ENCODE measurements around the gene TCHP.
"Not testable (repeated sequence)": the region's sequence is repeated elsewhere in the genome, so short reads cannot be mapped to it uniquely, and the experiment has no call there.

Gene TCHP

DNA sequence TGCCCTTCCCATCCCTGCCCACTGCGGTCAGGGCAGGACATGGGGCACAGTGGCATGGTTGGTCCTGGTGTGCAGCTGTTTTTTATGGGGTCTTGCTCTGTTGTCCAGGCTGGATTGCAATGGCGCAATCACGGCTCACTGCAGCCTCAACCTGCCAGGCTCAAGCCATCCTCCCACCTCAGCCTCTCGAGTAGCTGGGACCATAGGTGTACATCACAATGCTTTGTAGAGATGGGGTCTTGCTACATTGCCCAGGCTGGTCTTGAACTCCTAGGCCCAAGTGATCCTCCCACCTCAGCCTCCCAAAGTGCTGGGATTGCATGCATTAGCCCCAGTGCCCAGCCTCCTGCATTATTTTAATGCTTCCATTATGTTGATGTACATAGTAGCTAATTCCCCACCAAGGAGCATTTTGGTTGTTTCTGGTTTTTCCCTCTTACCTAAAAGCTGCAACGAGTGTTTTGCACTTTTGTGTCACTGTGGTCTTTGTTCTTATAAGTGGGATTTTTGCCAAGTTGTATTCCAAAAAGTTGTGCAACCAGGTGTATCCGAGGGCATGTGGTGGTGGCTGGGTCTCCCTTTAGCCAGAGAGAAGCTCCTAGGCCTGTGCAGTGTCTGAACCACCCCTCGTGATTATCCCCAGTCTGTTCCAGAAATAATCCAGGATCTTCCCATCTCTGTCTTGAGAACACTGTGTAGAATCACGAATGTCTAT lies 10.3 kb downstream of the TCHP start:
- no peak for DNase-seq (ENCODE audit: low spot score)

DNA sequence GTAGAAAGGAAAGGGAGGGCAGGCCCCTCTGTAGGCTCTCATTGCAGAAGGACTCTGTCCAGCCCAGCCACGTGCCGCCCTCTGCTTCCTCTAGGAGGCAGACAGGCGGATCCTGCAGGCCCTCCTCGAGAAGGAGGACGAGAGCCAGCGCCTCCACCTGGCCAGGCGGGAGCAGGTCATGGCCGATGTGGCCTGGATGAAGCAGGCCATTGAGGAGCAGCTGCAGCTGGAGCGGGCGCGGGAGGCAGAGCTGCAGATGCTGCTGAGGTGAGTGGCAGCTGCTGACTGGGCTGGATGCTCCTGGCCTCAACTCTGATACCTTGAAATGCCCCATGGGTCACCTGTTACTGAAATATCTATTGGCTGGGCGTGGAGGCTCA lies 10.9 kb downstream of the TCHP start:
- DNase-seq (ENCODE audit: low spot score): no peak

DNA sequence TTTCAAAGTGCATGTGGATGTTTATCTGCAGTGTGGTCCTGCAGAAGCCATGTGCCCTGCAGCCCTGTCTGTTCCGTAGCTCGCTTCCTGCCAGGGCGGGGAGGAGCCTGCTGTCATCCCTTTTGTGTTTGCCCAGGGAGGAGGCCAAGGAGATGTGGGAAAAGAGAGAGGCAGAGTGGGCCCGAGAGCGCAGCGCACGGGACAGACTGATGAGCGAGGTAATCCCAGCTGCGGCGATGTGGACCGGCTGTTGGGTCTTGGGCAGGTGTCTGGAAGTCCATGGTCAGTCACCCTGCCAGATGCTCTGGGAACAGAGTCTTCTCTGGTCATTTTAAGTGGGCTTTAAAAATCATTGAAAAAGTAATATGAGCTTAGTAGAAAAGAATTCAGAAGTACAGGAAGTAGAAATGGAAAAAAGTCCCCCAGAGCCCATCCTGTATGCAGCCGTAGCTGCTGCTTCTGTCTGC lies 12.8 kb downstream of the TCHP start:
- DNase-seq (ENCODE audit: low spot score): no peak

DNA sequence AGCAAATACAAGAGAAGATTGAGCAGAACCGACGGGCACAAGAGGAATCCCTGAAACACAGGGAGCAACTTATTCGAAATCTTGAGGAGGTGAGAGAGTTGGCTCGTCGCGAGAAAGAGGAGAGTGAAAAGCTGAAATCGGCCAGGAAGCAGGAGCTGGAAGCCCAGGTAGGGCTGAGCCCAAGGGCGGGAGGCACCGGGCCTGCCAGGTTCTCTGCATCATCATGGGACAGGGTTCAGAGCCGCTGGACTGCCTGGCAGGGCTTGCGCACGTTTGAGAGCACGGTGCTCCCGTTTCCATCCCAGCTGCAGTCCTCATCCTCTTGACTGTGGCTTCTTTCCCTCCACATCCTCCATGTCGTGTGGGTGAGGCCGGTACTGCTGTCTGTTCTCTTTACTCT lies 14.4 kb downstream of the TCHP start:
- DNase-seq (ENCODE audit: low spot score): no peak

DNA sequence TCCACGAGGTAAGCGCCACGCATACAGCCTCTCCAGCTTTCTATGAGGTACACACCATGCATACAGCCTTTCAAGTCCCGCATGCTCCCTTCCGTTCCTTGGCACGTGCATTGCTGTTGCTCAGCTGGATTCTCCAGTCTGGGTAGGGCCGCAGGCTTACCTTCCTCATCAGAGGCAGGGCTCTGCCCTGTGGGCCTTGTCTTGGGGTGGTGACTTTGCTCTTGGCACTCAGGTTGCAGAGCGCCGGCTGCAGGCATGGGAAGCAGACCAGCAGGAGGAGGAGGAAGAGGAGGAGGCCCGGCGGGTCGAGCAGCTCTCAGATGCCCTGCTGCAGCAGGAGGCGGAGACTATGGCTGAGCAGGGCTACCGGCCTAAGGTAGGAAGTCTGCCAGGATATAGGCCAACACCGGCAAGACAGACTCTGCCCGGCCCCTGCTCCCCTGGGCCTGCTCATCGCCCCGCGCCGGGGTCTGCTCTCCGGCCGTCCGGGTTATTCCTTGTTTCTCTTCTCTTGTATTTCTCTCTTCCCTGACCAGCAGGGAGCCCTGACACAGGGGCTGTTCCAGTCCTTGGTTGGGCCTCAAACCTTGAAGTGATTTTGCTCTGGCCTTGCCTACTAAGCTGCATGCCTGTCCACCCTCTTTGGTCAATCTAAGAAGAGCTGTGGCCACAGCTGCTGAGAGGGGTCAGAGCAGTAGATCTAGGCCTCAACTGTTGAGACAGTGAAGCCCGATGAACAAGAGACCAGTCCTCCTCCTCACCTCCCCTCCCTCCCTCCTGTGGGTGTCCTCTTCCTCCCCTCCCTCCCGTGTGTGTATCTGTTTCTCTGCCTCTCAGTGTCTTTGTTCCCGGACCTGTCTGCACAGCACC lies 15.3 kb downstream of the TCHP start:
- no peak for DNase-seq (ENCODE audit: low spot score)

DNA sequence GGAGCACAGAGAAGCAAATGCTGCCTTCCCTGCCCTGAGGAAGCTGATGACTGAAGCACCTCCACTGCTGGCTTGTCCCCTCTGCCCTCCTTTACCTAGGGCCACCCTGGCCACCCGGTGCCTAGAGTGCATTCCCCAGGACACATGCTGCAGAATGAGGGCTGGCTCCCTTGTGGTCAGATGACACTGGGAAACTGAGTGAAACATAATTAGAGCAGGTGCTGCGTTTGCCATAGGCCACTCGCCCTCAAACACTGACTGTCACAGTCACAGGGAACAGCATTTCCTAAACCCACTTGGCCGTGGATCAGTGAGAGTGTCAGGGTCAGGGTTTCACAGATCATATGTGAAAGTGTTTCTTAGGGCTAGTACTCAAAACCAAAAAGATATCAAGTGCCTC lies 16.0 kb downstream of the TCHP start:
- DNase-seq (ENCODE audit: low spot score): no peak

DNA sequence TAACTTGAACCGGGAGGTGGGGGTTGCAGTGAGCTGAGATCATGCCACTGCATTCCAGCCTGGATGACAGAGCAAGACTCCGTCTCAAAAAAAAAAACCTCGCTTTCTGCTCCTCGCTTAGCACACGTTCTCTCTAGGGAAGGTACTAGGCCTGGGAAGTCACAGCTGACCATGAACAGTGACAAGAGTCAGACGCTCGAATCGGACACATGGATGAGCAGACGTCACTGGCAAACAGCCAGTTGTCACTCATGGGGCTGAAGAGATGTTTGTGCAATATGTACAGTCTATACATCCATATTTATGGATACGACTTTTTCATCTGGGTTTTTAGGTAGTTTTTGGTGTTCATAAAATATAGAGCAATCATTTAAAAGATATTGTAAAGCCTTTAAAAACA lies 19.4 kb downstream of the TCHP start:
- DNase-seq (ENCODE audit: low spot score): no peak

DNA sequence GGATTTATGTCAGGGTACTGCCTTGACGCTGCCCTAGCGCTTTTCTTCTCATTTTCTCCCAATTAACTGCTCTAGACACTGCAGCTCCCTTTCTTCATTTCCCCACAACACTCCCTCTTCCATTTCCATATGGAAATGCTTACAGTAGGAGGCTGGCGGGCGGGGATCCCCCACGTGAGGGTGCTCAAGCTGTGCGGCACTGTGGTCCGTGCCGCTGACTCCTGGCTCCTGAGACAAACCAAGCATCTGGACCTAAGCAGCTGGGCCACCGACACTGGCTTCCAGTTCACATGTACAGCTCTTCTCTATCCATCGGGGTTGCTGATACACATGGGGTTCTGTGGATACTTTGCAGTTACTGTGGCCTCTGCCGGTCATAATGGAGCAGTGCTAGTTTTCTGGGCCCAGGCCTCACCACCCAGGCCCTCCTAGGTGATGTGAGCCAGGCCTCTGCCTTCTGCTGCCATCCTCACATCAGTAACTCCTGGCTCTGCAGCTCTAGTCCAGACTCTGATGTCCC lies 20.2 kb downstream of the TCHP start:
- no peak for DNase-seq (ENCODE audit: low spot score)

DNA sequence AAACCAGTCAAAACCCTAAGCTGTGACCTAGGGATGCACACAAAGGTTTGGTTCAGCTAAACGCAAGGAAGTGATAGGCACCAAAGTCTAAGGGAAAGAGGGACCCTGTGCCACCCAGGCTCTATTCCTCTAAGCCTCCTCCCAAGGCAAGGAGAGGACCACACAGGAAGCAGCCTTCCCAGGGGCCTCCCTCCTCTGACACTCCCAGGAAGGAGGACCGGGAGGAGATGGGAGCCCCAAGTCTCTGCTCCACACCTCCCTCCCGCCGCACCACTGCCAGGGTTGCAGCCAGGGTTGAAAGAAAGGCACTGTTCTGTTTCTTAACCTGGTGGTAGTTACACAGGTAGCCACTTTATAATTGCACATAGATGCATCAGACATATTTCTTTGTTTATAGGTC lies 21.9 kb downstream of the TCHP start:
- no peak for DNase-seq (ENCODE audit: low spot score)

DNA sequence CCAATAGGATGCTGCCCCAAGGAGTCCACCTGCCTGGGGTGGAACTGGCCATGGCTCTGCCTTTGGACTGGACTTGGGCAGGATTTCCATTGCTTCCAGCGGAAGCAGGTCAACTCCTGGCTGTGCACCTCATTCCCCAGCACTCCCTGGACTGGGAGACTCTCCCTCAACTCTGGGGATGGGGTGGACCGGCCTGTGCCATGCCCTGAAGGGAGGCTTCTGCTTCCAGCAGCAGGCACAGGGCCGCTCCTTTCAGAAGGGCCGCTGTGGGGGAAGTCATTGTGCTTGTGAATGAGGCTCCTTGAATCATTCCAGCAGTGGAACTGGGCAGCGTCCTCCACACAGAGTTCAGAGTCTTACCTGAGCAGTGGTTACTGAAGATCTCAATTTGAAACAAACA lies 23.0 kb downstream of the TCHP start:
- no peak for DNase-seq (ENCODE audit: low spot score)

DNA sequence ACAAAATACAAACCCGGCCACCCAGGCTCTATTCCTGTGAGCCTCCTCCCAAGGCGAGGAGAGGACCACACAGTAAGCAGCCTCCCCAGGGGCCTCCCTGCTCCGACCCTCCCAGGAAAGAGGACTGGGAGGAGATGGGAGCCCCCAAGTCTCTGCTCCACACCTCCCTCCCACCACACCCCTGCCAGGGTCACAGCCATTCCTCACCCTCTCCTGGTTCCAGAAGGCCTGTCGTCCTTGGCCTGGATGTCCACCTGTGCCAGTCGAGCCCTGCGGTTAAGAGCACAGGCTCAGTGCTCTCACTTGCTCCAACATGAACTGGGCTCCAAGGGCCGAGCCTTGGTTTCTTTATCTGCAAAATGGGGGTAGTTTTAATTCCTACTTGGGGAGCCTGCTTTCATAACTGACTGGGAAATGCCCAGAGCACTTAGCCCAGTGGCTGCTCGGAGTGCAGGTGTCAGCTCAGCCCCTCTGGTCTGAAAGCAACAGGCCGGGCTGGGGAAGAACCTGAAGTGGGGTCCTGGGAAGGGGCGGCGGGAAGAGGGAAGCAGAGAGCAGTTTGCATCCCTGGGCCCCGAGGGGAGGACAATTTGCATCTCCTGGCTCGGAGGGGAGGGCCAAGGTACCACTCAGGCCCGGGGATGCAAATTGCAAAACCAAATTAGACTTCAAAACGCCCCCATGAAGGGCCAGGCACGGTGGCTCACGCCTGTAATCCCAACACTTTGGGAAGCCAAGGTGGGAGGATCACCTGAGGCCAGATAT lies 23.6 kb downstream of the TCHP start:
- no peak for DNase-seq (ENCODE audit: low spot score)

DNA sequence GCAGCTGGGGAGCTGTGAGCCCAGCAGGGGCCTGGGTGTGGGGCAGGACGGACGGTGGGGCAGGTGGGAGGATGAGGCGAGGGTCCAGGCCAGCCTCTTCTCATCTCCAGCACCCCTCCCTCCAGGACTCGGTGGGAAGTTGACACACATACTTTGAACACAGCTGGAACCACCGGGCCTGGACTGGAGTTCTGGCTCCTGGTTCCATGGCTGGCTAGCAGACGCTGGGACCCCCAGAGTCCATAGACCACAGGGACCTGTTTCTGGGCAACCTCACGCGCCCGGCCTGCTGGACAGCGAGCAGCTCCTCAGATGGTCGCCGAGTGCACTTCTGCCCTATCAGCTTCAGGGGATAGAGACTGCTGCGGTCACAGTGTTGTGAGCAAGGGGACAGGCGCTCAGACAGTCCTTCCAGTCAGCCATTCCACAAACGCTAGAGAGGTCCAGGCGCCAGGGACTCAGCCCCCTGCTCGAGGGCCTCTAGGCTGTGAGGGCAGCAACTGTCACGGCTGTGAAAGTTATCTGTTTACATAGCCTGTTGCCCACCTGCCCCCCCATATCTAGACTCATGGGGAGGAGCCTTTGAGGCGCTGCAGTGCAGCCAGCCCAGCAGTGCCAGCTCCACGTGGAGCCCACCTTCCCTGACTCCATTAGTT lies 25.2 kb downstream of the TCHP start:
- DNase-seq (ENCODE audit: low spot score): no peak

DNA sequence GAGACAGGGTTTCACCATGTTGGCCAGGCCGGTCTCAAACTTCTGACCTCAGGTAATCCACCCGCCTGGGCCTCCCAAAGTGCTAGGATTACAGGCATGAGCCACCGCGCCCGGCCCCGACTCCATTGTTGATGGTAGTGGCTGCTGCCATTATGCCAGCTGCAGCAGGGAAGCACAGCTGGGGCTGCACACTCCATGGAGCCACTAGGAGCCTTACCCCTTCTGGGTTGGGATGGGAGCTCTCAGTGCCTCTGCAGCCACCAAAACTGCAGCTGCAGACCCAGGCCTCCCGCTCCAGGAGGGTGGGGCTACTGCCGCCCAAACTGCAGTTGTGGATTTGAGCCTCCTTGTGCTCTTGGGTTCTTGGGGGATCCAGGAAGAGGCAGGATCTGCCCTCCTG lies 25.9 kb downstream of the TCHP start:
- DNase-seq (ENCODE audit: low spot score): no peak

DNA sequence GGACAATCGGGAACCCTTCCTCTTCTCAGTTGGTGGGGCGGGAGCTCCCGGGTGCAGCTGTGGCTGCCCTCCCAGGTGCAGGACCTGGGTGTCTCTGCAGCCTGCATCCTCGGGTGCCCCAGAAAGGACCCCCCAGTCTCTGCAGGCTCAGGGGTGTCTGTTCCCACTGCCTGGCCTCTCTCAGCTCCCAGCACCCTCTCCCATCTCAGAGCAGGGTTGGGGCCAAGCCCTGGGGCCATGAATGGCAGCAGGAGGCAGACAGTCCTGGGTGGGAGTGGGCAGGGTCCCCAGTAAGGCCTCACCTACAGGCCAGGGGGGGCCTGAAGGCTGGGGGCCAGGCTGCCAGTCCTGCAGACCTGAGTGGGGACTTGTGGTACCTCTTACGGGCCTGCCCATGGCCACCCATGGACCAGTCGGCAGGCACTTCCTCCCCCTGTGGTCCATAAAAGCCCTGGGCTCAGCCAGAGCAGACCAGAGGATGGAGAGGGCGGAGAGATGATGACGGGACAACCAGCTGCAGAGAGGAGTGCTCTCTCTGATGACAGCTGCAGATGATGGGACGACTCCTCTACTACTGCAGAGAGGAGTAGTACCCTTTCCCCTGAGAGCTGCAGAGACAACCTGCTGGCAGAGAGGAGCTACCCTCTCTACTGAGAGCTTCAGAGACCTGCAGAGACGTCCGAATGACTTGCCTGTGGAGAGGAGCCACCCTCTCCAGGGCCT lies 26.6 kb downstream of the TCHP start:
- DNase-seq (ENCODE audit: low spot score): no peak

DNA sequence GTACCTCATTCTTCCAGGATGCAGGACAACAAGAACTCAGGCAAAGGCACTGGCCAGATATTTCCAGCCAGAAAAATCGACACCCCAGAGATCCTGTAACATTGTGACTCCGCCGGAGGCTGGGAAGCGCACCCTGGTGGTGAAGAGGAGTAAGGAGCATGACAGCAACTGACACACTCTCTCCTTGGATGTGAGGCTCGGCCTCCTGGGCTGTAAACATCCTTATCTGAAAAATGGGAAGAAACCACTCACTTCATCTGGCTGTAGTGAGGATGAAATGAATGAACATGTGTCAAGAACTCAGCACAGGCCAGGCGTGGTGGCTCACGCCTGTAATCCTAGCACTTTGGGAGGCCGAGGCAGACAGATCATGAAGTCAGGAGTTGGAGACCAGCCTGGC lies 27.5 kb downstream of the TCHP start:
- DNase-seq (ENCODE audit: low spot score): no peak

DNA sequence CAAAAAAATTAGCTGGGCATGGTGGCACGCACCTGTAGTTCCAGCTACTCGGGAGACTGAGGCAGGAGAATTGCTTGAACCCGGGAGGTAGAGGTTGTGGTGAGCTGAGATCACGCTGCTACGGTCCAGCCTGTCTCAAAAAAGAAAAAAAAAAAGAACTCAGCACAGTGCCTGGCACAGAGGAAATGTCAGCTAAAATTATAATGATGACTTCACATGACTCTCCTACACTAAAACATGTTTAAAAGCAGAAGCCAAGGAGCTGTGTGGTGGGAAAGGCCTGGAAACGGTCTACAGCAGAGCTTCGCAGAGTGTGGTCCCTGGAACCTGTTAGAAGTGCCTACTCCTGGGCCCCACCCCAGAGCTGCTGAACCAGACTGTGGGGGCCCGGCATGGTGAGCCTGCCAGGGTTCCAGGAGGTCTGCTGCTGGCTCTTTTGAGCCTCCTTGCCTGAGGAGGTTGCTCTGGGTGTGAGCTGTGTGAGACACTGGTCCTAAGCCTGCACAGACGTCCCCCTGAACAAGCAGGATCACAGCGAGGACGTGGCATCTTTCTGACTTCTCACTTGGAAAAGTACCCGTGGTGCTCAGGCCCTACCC lies 28.1 kb downstream of the TCHP start:
- no peak for DNase-seq (ENCODE audit: low spot score)

DNA sequence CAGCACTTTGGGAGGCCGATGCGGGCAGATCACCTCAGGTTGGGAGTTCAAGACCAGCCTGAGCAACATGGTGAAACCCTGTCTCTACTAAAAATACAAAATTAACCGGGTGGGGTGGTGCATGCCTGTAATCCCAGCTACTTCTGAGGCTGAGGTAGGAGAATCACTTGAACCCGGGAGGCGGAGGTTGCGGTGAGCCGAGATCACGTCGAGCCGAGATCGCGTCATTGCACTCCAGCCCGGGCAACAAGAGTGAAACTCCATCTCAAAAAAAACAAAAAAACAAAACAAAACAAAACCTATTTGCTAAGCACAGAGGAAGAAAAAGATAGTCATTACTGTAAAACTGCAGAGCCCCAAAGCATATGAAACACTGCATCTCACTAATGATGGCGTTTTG lies 29.3 kb downstream of the TCHP start:
- DNase-seq (ENCODE audit: low spot score): not testable (repeated sequence)

DNA sequence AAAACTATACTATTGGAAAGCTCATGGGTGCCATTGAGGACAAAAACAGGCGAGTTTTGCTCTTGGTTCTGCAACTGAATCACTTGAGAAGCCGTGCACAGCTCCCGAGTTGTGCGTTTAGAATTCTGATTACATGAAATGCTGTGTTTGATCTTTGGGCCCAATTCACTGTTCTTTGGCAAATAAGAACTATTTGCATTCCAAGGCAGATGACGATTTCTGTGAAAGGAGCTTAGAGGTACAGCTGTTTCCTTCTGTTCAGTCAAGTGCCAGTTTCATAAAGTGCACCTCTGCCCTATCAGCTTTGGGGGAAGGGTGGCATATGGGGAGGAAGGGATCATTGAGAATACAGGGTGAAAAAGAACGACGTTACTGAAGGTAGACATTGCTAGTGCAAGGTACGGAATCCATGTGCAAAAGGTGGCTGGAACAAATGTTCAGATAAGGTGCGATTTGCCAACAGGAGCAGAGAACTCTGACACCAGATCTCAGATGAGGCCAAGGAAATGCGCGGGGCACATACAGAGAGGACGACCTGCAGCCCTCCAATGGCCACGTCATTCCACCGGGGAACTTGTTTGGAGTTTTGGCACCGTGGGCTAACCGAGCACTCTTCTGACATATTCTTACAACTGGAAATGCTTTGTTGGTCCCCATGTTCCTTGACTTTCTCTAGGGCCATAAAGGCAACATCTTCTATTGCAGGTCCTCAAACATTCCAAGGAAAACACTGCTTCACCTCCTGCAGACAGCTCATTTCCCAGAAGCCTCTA lies 30.1 kb downstream of the TCHP start:
- no peak for DNase-seq (ENCODE audit: low spot score)

DNA sequence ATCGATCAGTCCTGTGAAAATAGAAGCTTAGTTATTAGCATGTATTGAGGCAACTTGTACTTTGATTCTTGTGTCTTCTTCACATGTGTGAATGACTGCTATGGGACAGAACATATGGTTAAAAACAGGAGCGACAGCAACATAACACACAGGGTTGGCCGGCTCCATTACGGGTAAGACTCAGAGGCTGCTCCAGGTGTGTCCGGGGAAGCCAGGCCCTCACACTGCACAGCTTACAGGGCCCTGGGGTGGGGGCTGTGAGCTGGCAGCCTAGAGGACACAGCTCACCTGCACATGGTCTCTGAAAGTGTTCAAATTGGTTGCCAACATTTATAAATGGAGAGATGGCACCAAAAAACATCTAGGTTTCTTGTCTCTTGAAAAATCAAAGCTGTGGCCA lies 31.1 kb downstream of the TCHP start:
- DNase-seq (ENCODE audit: low spot score): no peak

DNA sequence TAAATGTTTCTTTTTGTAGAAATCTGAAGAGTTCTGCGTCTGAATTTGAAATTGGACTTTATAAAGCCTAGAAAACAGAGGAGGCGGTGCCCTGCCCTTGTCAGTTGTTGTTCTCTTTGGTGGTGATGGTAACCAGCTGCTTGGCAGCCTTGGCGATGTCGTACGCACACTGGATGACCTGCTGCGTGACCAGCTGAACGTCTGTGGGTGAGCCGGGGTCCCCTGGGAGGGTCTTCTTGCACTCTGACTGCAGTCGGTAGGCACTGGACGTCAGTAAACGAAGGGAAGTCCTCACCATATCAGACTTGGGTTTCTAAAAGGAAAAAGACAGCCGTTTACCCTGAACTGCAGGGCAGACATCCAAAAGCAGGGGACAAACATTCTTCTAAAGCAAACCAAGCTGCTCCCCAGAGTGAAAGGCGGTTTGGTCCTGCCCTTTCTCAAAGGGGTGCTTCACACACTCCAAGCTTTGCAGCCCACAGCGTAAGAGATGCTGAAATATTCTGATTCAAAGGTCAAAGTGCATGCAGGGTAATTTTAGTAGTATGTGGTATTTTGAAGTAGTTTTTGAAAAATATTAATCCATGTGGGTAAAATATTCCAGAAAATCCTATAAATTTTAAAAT lies 32.9 kb downstream of the TCHP start:
- no peak for DNase-seq (ENCODE audit: low spot score)

Measured in left forelimb (tissue), 1 donor.